ENCODE data around the gene FXYD3.

- TF ChIP-seq POLR2AphosphoS5 (IDR thresholded peaks at IDR 0.05): no peak
- TF ChIP-seq CTCF (IDR thresholded peaks at IDR 0.05): no peak
- no peak for TF ChIP-seq EP300 (IDR thresholded peaks at IDR 0.05)
Observed at GRCh38 chr19:35099897-35100275, 15.7 kb upstream of the FXYD3 start.

Measured in gastroesophageal sphincter (tissue), 3 donors.